GM19351 (cell line): ENCODE results near the gene HRAS.
"Not testable (repeated sequence)": the region's sequence is repeated elsewhere in the genome, so short reads cannot be mapped to it uniquely, and the experiment has no call there.

Source experiments
- ATAC-seq: cut with Tn5 transposase; IDR thresholded peaks from one replicate; pipeline ENCODE4 v1.9.1; 2021; ENCODE audit warnings: mild to moderate bottlenecking, moderate library complexity; ENCODE audit not compliant: unreplicated experiment

The HRAS gene

DNA sequence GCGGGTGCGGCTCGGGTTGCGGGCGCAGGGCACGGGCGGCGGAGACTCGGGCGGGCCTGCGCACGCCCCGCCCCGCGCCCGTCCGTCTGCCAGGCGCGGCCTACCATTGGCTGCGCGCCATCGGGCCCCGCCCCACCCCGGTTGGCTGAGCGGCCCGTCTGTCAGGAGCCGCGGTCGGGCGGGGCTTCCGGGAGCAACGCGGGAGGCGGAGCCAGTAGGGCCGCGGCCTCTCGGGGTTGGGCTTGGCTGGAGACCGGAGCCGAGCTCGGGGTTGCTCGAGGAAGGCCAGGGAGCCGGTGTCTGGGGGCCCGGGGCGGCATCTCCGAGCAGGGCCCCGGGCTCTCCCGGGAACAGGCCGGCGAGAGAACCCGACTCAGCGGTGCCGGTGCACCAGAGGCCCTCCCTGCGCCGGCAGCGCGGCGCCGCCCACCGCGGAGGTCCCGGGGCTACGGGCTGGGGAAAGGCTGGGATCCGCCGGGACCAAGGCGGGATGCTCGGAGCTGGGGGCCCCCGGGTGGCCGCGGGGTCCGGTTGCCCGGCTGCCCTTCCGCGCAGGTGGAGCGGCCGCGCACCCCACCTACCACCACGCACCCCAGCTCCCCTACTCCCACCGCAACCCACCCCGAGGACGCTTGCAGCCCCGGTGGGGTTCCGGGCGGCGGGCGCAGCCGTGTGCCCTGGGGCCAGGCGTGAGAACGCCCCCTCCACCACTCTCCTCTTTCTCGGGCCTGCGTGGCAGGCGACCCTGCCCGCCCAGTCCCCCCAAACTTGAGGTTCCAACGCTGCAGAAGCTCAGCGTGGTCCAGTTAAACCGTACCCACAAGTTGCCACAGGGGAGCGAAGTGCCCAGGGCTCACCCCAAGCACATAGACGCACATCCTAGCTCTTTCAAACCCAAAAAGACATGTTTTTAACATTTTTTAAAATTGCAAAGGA, at the start of gene HRAS:
Gene HRAS (minus strand): TSS at position 58 of the 936 bp plus-strand sequence.
- ATAC-seq: peak; percentile 81

DNA sequence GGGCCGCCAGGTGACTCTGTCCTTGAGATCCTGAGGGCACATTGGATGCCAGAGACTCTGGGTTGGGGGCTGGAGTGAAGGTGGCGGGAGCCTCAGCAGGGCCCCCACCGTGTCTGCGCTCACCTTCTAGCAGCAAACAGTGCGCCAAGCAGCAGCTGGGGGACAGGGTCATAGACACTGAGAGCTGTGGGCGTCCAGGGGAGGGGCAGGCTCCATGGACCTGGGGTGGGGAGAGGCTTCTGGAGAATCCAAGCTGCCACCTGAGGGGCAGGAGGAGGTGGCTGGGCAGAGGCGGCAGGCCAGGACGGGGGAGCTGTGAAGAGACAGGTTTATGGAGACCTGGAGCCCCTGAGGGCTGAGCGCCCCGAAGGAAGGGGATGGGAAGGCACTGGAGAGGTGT, 48.9 kb upstream of the HRAS start:
- no peak for ATAC-seq

- no peak for ATAC-seq
These were observed 46.4 kb upstream of the HRAS start for GRCh38 chr11:581752-582151.

GRCh38 chr11:581342-581741, 46.0 kb upstream of the HRAS start:
- no peak for ATAC-seq

DNA sequence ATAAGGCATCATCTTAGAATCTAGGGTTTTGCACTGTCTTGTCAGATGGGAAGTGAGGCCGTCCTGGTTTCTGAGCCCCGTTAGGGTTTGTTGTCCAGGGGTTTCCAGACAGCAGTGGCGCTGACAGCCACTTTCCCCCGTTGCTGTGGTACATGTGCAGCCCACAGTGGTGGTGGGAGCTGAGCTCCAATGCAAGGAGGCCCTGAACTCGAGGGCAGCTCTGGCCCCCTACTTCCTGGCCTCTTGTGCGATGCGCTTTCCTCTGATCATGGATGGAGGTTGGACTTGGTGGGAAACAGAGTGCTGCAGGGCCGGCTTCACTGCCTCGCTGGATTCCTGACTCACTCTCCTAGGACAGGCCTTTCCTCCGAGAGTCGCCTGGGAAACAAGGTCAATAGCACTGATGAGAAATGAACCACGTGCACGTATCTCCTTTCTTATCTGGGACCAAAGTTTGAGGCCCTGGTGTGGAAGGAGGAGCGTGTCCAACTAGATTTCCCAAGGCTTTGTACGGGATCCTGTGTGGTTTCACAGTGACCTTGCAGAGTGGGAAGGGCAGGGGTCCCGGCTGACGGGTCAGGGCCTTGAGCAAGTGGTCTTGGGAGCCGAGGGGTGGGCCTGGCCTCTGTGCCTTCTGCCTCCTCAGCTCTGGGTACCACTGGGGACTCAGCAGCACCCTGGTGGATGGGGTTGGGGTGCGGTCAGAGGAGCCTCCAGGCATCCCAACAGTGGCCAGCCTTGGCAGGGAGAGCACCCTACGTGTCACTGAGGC, 44.6 kb upstream of the HRAS start:
- ATAC-seq: no peak

DNA sequence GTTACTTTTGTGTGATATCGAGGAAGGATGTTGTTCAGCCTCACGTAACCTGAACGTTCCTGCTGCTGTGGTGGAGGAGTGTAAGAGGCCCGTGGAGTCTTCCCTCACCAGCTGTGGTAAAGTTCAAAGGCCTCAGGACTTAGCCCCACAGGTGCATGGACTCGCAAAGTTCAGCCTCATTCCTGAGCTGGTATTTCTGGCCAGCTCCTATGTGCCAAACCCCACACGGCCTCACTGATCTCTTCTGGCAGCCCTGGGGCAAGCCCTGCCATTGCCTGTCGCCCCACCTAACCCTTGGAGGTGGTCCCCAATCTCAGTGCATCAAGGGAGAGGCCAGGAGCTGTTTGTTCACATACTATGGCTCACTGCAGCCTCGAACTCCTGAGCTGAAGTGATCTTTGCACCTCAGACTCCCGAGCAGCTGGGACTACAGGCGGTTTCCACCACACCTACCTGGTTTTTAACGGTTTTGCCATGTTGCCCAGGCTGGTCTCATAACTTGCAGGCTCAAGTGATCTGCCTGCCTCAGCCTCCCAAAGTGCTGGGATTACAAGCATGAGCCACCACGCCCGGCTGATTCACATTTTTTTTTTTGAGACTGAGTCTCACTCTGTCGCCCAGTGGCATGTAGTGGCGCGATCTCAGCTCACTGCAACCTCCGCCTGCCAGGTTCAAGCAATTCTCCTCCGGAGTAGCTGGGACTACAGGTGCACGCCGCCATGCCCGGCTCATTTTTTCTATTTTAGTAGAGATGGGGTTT, 43.1 kb upstream of the HRAS start:
- ATAC-seq: no peak

GRCh38 chr11:577611-577894, 42.2 kb upstream of the HRAS start:
- ATAC-seq: no peak

GRCh38 chr11:576811-577610, 41.6 kb upstream of the HRAS start:
- no peak for ATAC-seq

GRCh38 chr11:575996-576768, 40.8 kb upstream of the HRAS start, which contains the start of gene PHRF1:
PHRF1 (plus strand) TSS chr11:576470; CDS start chr11:581513, 5,043 bp downstream.
- peak; percentile 86 for ATAC-seq

DNA sequence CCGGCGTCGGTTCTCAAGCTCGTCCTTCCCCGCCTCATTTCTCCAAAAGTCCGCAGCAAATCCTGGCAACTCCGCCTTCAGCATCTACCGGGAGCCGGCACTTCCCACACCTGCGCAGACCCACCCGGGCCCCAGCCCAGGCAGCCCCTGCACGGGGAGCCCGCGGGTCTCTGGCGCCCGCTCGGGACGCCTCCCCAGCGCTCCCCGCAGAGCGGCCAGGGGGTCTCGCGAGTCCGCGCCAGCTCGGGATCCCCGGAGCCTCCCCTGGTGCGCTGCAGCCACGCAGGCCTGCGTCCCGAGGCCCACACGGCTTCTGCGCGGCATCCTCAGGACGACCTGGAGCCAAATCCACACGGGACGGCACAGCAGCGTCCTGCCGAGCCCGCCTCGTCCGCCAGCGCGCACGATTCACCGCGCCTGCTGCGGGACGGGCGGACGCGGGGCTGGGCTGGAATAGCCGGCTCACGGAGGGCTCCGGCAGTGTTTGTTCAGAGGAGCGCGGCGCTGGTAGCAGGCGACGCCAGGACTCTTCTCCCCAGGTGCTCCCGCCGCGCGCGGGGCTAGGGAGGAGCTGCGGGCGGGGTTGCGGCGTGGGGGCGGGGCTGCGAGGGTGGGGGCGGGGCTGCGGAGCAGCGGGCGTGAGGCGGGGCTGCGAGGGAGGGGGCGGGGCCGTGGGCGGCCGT, 40.1 kb upstream of the HRAS start:
- ATAC-seq: peak; percentile 32

- no peak for ATAC-seq
These were observed 39.4 kb upstream of the HRAS start for GRCh38 chr11:574632-575312.

DNA sequence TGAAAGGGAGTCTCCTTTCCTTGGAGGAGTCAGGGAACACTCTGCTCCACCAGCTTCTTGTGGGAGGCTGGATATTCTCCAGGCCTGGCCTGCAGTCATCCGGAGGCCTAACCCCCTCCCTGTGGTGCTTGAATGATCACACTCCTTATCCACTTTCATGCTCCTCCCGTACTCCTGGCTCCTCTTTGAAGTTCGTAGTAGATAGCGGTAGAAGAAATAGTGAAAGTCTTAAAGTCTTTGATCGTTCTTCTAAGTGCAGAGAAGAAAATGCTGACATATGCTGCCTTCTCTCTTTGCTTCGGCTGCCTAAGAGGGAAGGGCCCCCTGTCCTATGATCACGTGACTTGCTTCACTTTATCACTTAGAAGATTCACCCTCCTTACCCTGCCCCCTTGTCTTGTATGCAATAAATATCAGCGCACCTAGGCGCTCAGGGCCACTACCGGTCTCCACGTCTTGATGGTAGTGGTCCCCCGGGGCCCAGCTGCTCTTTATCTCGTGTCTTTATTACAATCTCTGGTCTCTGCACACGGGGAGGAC, 38.7 kb upstream of the HRAS start:
- ATAC-seq: not testable (repeated sequence)

DNA sequence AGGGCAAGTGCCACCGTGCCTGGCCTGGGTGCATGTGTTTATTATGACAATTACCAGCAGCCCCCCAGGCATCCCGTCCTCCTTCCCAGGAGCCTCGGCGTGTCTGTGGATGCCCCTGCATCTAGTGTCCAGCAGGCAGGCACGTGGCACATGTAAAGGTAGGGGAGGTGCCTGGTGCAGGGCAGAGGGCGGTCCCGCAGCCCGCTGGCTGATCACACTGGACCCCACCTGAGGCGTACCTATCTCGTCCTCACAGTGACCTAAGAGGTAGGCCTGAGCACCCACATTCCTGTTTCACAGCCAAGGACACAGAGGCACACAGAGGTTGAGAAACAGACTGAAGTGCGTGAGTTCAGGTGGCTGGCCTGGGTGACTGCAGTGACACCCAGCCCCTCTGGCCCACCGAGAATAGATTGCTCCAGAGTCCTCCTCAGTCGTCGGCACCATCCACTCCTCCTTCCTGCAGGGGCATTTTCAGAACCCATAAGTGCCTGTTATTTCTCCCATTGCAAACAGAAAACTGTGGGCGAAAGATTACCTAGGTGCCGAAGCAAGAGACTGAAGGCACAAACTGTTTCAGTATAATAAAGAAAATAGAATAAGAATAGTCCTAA, 37.9 kb upstream of the HRAS start:
- no peak for ATAC-seq

DNA sequence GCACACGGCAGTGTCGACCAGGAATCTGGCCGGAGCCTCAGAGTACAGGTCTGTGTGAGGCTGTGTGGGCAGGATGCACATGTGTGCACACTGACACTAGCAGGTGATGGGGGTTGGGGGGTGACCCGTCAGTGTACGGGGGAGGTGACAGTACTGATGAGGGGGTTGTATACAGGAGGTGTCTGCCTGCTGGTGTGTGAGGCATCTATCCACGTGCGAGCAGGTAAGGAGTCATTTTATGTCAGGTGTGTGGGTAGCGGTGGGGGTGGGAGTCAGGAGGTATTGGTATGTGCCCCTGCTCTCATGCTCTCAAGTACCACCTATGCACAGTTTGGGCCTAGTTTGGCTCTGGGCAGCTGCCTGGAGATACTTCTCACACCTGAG, 36.4 kb upstream of the HRAS start:
- ATAC-seq: no peak

DNA sequence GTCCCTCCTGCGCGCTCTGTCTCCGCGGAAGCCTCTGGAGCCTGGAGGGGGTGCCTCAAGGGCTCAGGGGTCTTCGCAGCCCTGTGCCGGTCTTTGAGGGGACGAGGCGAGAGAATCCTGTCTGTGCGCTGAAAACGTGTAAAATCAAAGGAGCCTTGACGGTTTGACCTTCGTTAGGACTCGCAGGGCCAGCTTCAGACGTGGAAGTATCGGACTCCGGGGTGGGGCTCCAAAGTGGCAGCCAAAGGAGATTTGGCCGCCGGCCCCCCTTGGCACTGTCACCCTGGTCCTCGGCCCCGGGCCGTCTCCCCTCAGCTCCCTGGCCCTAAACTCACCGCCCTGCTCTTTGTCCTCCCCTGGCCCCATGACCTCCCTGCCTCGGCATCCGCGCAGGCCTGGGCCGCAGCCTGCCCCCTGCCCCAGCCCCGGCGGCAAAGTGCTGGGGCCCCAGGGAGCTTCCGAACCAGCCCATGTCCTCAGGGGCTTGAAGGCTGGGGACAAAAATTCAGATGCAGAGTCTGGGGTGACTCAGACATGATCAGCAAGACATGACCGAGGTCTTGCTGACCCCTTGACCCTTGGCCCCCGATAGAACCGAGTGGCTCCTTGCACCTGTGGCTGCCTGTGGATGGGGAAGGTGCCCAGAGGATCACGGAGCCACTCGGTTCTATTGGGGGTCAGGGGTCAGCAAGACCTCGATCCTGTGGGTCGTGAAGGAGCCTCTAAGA, 33.9 kb upstream of the HRAS start:
- no peak for ATAC-seq

DNA sequence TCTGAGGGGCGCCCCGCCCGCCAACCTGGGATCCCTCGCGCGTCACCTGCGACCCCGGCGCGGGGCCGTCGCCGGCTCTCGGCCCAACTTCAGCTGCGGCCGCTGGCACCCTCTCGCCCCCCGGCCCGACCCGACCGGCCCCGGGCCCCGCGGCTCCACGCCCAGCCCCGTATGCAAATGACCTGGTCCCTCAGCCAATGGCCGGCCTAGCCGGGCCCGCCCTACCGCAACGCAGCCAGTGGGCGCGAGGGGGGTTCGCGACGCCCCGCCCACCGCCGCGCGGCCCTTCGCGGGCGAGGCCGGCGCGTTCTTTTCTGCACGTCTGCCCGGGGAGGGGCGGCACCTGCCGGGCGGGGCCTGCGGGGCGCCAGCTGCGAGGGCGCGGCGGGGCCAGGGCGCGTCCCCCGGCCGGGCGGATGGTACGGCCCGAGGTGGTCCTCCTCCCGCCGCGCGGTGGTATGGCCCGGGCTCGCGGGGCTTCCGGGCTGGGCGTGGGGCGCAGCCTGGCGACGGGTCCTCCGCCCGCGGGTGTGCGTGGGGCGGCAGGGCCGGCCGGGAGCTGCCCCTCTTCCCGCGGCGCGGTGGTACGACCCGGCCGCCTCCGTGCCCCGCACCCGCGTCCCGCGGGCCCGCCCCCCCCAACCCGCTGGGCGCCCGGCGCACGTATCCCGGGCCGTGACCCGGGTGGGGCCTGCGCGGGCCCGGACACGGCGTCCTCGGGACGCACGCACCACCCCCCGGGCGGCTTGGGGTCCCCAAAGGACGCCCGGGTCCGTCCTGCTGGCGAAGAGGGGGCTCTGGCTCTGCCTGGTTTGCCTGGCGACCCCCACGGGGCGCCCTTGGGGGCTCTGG, 33.2 kb upstream of the HRAS start:
- ATAC-seq: peak; percentile 90
